ENCODE data around the gene GOLGA8A.
"Not testable (repeated sequence)": the region's sequence is repeated elsewhere in the genome, so short reads cannot be mapped to it uniquely, and the experiment has no call there.

The GOLGA8A gene

GRCh38 chr15:34409511-34409910 lies 28.1 kb downstream of the GOLGA8A start:
- not testable (repeated sequence) for DNase-seq (ENCODE audit: low spot score)

GRCh38 chr15:34408973-34409372 lies 28.6 kb downstream of the GOLGA8A start:
- not testable (repeated sequence) for DNase-seq (ENCODE audit: low spot score)

GRCh38 chr15:34403899-34404298 lies 33.7 kb downstream of the GOLGA8A start:
- not testable (repeated sequence) for DNase-seq (ENCODE audit: low spot score)

DNA sequence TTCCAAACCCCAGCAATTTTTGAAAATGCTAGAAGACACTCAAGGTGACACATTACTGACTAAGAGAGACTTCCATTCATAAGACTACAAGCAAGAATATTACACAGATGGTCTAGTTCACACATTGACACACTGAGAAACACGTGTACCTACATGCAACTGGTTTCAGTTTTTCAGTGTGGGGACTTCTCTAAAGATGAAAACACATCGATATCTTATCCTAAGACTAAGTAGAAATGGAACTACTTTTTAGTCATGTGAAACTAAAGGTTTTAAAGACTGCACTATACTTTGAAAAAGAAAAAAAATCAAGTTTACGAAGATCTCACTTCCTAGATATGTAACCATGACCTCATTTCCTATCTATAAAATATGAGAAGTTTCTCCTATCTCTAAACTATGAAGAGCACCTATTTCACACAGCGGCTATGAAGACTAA lies 34.4 kb downstream of the GOLGA8A start:
- not testable (repeated sequence) for DNase-seq (ENCODE audit: low spot score)

DNA sequence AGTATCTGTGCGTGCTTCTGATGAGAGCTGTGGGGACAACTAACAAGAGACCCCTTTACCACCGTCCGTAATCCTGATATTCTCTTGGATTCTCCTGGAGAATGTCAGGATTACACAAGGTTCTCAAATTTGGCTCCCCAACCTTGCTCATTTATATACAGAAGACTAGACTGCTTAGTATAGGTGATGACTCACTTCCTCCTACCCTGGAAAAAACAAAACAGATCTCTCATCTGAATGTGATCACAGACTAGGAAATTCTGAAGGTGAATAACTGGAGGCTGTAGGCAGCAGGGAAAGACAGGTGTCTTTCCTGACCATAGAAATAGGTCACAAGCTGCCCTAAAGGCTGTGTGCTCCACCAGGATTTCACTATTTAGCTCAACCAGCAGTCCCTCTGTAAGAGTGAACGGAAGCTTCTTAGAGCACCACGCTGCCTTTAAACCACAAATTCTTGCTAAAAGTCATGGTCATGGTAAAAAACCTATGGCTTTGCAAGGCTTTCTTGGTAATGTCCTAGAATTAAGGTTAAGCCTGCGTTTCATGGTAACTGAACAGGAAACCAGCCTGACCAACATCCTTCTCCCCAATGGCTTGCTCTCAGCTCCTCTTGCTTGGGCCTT lies 39.9 kb downstream of the GOLGA8A start:
- not testable (repeated sequence) for DNase-seq (ENCODE audit: low spot score)

- not testable (repeated sequence) for DNase-seq (ENCODE audit: low spot score)
Observed at GRCh38 chr15:34392981-34393380, 44.6 kb downstream of the GOLGA8A start.

- not testable (repeated sequence) for DNase-seq (ENCODE audit: low spot score)
Observed at GRCh38 chr15:34389594-34390086, 48.0 kb downstream of the GOLGA8A start.
